Fibroblast of mammary gland (primary cell): ENCODE measurements around the gene BTBD9.

Experiments used
- DNase-seq: peaks from one replicate; pipeline ENCODE4 v3.0.0-alpha.2; 2010; ENCODE audit warnings: low read depth
- H3K4me3 ChIP-seq: 2 replicates; pipeline ENCODE4 v1.5.1; 2011; ENCODE audit warnings: low read depth, mild to moderate bottlenecking, low read length, moderate library complexity; ENCODE audit not compliant: control insufficient read depth
- CTCF ChIP-seq: conservative IDR thresholded peaks from 2 replicates; pipeline ENCODE4 v1.5.1; 2011; ENCODE audit warnings: low read depth, low read length, inconsistent platforms; ENCODE audit not compliant: control insufficient read depth, insufficient read depth

The BTBD9 gene

DNA sequence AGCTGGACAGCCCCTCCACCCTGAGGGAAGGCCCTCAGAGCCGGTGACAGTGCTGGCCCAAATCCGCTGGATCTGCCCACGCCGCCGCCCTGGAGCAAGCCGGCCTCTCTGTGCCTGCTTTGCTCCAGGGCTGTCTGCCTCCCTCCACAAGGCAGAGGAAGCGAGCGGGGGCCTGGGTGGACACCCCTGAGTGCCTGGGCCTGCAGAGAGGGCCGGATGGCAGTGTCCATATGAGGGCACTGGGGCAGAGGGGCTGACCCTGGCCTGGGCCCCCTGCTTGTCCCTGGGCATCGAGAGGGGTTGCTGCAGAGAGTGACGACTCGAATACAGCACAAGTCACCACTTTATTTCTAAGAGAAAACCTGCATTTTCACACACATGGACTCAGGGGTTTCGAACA, 471.6 kb downstream of the BTBD9 start:
- TF ChIP-seq CTCF, result no peak
- H3K4me3 ChIP-seq, result no peak overlapping the region
- DNase-seq, result no peak

DNA sequence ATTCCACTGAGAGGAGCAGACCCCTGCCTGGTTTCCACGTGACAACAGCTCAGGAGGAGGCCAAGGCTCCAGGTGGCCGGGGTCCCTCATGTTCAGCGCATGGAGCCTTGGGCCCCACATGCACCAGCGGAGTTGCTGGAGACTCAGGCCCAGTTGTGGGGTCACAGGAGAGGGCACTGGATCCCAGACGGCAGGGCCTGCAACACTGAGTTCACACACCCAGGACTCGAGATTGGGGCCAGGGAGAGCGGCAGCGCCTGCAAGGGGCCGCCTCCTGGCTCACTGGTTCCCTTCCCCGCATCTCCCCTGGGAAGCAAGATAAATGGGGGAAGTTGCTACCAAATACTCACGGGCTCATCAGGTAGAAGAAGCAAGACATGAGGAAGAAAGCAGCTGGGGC, 472.1 kb downstream of the BTBD9 start:
- H3K4me3 ChIP-seq, result no peak overlapping the region
- no peak for DNase-seq
- TF ChIP-seq CTCF, result no peak

DNA sequence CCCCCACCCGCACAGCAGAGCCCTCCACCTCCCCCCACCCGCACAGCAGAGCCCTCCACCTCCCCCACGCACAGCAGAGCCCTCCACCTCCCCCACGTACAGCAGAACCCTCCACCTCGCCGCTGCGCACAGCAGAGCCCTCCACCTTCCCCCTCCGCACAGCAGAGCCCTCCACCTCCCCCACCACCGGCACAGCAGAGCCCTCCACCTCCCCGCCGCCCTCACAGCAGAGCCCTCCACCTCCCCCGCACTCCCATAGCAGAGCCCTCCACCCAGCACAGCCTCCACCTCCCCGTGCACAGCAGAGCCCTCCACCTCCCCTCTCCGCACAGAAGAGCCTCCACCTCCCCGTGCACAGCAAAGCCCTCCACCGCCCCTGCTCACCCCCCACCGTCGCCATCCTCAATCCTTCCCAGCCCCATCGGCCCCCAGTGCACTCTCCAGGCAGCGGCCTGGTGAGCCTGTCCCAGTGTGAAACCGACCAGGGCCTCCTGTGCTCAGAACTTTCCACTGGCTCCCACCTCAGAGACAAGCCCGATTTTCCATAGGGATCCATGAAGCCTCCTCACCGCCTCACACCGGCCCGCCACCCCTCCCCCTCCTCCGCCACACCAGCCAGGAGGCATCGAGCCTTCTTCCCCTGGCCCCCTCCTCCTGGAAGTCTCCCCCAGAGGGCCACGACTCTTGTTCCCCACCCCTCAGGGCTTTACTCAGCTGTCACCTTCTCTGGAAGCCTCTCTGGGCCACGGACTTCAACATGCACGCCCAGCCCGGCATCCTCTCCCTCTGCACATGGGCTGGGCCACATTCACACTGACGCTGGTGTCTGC, 473.1 kb downstream of the BTBD9 start:
- no peak overlapping the region for H3K4me3 ChIP-seq
- no peak for TF ChIP-seq CTCF
- DNase-seq, result no peak

DNA sequence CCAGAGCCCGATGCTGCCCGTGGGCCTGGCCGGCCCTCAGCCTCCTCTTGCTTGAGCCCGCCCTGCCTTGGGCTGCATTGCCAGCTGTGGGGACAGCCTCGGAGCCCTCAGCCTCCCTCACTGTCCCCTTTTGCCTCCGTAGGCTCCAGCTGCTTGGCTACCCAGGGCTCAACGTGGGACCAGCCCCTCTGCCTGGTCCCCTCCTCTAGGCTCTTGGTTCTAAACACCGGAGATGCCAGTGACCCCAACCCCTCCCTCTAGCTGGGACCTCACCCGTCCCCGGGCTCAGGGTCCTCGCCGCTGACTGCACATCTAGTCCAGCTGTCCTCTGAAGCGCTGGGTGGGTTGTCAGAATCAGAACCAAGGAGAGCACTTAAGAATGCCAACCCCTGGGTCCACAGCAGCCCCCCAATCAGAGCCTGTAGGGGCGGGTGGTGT, 475.0 kb downstream of the BTBD9 start:
- TF ChIP-seq CTCF, result no peak
- no peak overlapping the region for H3K4me3 ChIP-seq
- no peak for DNase-seq

DNA sequence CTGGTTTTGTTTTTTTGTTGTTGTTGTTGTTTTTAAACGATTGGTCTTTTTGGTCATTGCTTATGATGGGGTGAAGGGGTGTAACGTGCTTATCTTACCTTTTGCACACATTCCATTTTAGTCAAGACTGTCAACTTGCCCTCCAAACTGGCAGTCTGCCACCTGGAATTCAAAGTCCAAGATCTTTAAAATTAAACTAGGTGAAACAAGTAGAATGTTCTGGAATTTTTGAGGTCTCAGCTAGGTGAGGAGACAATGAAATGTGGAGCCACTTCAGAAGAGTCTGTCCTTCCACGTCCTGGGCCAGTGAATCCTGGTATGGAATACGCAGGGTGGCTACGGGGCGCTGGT, 475.6 kb downstream of the BTBD9 start:
- DNase-seq, result no peak
- no peak for TF ChIP-seq CTCF
- no peak overlapping the region for H3K4me3 ChIP-seq

DNA sequence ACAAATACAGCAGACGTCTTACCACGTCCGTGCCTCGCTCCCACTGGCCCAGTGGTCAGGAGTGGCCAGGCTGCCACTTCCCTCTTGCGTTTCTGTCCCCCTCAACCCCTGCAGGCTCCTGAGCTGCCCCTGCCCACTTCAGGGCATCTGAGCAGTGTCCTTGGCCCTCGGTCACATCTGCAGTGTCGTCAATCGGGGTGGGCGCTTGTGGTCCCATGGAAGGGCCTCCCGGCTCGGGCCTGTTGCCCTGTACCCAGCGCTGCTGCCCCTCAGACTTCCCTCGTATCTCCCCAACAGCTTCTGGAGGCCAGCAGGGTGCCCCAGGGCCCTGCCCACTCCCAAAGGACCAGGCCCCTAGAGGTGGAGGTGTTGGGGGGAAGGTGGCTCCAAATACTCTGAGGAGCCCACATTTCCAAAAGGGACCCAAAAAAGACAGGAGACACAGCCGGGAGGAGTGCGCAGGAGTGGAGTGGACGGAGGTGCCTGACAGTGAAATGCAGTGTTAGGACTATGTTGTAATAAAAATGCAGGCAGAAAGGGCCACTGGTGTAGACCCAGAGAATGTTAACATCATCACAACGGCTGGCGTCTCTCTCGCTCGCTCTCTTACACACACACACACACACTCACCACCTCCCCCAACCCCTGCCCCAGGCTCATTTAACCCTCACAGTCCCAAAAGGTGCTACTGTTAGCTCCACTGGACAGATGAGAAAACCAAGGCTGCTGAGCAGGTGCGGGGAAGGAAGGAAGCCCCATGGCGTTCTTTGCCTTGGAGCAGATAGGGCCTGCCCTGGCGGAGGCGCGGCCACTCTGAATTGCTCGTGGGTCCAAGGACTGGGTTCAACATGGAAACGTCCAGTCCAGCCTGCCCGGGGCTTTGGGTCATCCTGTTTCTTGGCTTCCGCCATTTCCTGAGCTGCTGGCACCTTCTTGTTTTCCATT, 476.3 kb downstream of the BTBD9 start:
- TF ChIP-seq CTCF, result no peak
- no peak overlapping the region for H3K4me3 ChIP-seq
- no peak for DNase-seq
